K562 (cell line): Measurements from ENCODE around the gene FOXR1. TPM values are rescaled to one million over a fixed set of nuclear protein-coding genes. Genes with fewer than 3 reads are reported as not detected.

Source experiments
- BCOR ChIP-seq: fragments of 450-650 bp; IDR thresholded peaks from 2 replicates; pipeline ENCODE4 v1.6.1; 2016
- IRF2 ChIP-seq: sonication (generic); formaldehyde crosslinking; IDR thresholded peaks from 2 replicates; pipeline ENCODE4 v1.8.1; 2022; ENCODE audit warnings: mild to moderate bottlenecking, missing genetic modification reagents
- KLF13 ChIP-seq: fragments of 450-650 bp; IDR thresholded peaks from 2 replicates; pipeline ENCODE4 v1.6.1; 2016; ENCODE audit warnings: missing genetic modification characterization, low read depth, mild to moderate bottlenecking, missing compliant biosample characterization, moderate library complexity, borderline replicate concordance
- MYBL2 ChIP-seq, 2 experiments: fragments of 450-650 bp in 1 of 2; sonication (generic) in 1 of 2; formaldehyde crosslinking in 1 of 2; IDR thresholded peaks; 2 replicates each; pipeline versions ENCODE4 v1.6.1 to v1.8.1; 2017 to 2022; ENCODE audit warnings: borderline replicate concordance in 1 of 2, inconsistent platforms in 1 of 2, low read depth in 1 of 2, mild to moderate bottlenecking in 1 of 2, missing genetic modification reagents in 1 of 2, moderate library complexity in 1 of 2
- MYNN ChIP-seq, 2 experiments: sonication (generic); formaldehyde crosslinking in 1 of 2; IDR thresholded peaks; 2 replicates each; pipeline versions ENCODE4 v1.5.0 to v1.6.1; 2016 to 2020; ENCODE audit warnings: antibody characterized with exemption in 1 of 2, missing genetic modification reagents in 1 of 2
- NCOA6 ChIP-seq: fragments of 450-650 bp; IDR thresholded peaks from 2 replicates; pipeline ENCODE4 v1.6.1; 2017; ENCODE audit warnings: mild to moderate bottlenecking
- NRF1 ChIP-seq, 2 experiments: fragments of 450-650 bp; IDR thresholded peaks in 1 of 2; conservative IDR thresholded peaks in 1 of 2; 2 replicates each; pipeline ENCODE4 v1.6.1; 2014; ENCODE audit warnings: mild to moderate bottlenecking in 2 of 2
- SMAD1 ChIP-seq: fragments of 150-350 bp; IDR thresholded peaks from 2 replicates; pipeline ENCODE4 v1.6.1; 2014; ENCODE audit warnings: low read length, low read depth; ENCODE audit not compliant: partially characterized antibody
- polyA plus RNA-seq, 8 experiments: library from polyadenylated mRNA; depleted of rRNA in 4 of 8; stranded (reverse) in 5 of 8; unstranded in 3 of 8; fragments of >200 nt; fragmentation: Nextera tagmentation in 2 of 8; fragmentation: Illumina TruSeq in 1 of 8; extraction: Ambion mirVana in 2 of 8; extraction: Trizol in 1 of 8; gene quantifications; 2 replicates each; pipeline versions ENCODE4 v1.2.1 to v1.2.3, GENCODE V29; 2011 to 2014; ENCODE audit warnings: inconsistent platforms in 1 of 8, missing spikeins in 1 of 8
- total RNA-seq, 7 experiments: library from RNA; depleted of rRNA in 6 of 7; stranded (reverse); fragments of >200 nt in 6 of 7; fragmentation: Illumina TruSeq in 2 of 7; extraction: Trizol in 2 of 7; gene quantifications; 2 replicates each; pipeline versions ENCODE4 v1.2.1 to v1.2.3, GENCODE V29; 2011 to 2021; ENCODE audit warnings: low replicate concordance in 1 of 7
- TF ChIP-seq, protein P1 (sequence below): fragments of 200-600 bp; sonication (generic); IDR thresholded peaks from one replicate; pipeline ENCODE4 v1.6.1; 2012; ENCODE audit warnings: mild to moderate bottlenecking, low read depth, low read length, inconsistent platforms
- TF ChIP-seq, protein P2 (sequence below): IDR thresholded peaks from 2 replicates; pipeline ENCODE4 v1.6.1; 2014; ENCODE audit warnings: antibody characterized with exemption
- TF ChIP-seq, protein P3 (sequence below): fragments of 200-800 bp; sonication (Bioruptor generic); IDR thresholded peaks from 2 replicates; pipeline ENCODE4 v1.6.1; 2017; ENCODE audit warnings: missing genetic modification characterization, missing compliant biosample characterization

Gene FOXR1
- total and polyA plus RNA-seq, 9 of the 15 experiments (the other 6 are each of a cell fraction or from before 2014, with no cell fraction given), result not detected

DNA sequence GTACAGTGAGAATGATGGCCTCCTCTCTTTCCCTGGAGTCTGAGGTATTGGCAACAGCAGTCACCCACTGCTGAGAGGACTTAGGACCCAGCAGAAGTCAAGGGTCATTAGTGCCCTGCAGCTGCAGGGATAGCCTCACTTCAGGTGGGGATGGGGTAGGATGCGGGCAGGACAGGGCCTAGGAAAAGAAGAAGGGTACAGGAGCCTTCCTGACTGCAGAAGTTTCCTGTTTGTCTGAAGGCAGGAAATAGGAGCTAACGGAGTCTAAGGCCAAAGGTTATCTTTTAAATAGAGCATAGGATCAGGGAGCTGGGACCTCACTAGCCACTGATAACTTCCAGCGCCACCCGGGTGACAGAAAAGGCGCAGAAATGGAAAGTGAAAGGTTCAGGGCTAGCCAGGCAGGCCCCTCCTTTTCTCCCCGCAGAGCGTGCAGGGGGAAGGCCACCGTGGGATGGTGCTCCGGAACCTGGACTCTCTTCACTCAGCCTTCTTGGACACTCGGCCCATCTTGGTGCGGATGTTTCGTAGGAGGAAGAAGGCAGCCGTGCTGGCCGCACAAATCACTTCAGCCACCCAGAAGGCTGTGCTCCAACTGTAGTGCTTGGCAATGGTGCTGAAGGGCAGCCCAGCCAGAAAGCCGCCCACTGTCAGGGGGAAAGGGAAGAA, 53.0 kb downstream of the FOXR1 start (continued):
- TF ChIP-seq, protein P1, sequence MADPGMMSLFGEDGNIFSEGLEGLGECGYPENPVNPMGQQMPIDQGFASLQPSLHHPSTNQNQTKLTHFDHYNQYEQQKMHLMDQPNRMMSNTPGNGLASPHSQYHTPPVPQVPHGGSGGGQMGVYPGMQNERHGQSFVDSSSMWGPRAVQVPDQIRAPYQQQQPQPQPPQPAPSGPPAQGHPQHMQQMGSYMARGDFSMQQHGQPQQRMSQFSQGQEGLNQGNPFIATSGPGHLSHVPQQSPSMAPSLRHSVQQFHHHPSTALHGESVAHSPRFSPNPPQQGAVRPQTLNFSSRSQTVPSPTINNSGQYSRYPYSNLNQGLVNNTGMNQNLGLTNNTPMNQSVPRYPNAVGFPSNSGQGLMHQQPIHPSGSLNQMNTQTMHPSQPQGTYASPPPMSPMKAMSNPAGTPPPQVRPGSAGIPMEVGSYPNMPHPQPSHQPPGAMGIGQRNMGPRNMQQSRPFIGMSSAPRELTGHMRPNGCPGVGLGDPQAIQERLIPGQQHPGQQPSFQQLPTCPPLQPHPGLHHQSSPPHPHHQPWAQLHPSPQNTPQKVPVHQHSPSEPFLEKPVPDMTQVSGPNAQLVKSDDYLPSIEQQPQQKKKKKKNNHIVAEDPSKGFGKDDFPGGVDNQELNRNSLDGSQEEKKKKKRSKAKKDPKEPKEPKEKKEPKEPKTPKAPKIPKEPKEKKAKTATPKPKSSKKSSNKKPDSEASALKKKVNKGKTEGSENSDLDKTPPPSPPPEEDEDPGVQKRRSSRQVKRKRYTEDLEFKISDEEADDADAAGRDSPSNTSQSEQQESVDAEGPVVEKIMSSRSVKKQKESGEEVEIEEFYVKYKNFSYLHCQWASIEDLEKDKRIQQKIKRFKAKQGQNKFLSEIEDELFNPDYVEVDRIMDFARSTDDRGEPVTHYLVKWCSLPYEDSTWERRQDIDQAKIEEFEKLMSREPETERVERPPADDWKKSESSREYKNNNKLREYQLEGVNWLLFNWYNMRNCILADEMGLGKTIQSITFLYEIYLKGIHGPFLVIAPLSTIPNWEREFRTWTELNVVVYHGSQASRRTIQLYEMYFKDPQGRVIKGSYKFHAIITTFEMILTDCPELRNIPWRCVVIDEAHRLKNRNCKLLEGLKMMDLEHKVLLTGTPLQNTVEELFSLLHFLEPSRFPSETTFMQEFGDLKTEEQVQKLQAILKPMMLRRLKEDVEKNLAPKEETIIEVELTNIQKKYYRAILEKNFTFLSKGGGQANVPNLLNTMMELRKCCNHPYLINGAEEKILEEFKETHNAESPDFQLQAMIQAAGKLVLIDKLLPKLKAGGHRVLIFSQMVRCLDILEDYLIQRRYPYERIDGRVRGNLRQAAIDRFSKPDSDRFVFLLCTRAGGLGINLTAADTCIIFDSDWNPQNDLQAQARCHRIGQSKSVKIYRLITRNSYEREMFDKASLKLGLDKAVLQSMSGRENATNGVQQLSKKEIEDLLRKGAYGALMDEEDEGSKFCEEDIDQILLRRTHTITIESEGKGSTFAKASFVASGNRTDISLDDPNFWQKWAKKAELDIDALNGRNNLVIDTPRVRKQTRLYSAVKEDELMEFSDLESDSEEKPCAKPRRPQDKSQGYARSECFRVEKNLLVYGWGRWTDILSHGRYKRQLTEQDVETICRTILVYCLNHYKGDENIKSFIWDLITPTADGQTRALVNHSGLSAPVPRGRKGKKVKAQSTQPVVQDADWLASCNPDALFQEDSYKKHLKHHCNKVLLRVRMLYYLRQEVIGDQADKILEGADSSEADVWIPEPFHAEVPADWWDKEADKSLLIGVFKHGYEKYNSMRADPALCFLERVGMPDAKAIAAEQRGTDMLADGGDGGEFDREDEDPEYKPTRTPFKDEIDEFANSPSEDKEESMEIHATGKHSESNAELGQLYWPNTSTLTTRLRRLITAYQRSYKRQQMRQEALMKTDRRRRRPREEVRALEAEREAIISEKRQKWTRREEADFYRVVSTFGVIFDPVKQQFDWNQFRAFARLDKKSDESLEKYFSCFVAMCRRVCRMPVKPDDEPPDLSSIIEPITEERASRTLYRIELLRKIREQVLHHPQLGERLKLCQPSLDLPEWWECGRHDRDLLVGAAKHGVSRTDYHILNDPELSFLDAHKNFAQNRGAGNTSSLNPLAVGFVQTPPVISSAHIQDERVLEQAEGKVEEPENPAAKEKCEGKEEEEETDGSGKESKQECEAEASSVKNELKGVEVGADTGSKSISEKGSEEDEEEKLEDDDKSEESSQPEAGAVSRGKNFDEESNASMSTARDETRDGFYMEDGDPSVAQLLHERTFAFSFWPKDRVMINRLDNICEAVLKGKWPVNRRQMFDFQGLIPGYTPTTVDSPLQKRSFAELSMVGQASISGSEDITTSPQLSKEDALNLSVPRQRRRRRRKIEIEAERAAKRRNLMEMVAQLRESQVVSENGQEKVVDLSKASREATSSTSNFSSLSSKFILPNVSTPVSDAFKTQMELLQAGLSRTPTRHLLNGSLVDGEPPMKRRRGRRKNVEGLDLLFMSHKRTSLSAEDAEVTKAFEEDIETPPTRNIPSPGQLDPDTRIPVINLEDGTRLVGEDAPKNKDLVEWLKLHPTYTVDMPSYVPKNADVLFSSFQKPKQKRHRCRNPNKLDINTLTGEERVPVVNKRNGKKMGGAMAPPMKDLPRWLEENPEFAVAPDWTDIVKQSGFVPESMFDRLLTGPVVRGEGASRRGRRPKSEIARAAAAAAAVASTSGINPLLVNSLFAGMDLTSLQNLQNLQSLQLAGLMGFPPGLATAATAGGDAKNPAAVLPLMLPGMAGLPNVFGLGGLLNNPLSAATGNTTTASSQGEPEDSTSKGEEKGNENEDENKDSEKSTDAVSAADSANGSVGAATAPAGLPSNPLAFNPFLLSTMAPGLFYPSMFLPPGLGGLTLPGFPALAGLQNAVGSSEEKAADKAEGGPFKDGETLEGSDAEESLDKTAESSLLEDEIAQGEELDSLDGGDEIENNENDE, result no peak
- 0 out of 2 replicates have a peak, but pooled peaks have one; percentile 11 for TF ChIP-seq MYNN (IDR thresholded peaks at IDR 0.05)
- no peak for TF ChIP-seq MYNN (CRISPR knock-in tag; IDR thresholded peaks at IDR 0.05)
- TF ChIP-seq, protein P2, sequence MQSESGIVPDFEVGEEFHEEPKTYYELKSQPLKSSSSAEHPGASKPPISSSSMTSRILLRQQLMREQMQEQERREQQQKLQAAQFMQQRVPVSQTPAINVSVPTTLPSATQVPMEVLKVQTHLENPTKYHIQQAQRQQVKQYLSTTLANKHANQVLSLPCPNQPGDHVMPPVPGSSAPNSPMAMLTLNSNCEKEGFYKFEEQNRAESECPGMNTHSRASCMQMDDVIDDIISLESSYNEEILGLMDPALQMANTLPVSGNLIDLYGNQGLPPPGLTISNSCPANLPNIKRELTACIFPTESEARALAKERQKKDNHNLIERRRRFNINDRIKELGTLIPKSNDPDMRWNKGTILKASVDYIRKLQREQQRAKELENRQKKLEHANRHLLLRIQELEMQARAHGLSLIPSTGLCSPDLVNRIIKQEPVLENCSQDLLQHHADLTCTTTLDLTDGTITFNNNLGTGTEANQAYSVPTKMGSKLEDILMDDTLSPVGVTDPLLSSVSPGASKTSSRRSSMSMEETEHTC, result no peak
- no peak for TF ChIP-seq SMAD1
- TF ChIP-seq NRF1 (conservative IDR thresholded peaks at IDR 0.05 in 1 of 2, IDR thresholded peaks at IDR 0.05 in 1 of 2), result 0 out of 4 replicates have a peak, but pooled peaks of 1 of the 2 experiments have one; percentile 12
- TF ChIP-seq KLF13 (tag), result no peak
- no peak for TF ChIP-seq IRF2 (CRISPR knock-in tag)
- TF ChIP-seq MYBL2 (IDR thresholded peaks at IDR 0.05; ENCODE audit: low read depth), result no peak
- no peak for TF ChIP-seq MYBL2 (CRISPR knock-in tag; IDR thresholded peaks at IDR 0.05; ENCODE audit: borderline replicate concordance)
- TF ChIP-seq NCOA6, result no peak
- TF ChIP-seq, protein P3, sequence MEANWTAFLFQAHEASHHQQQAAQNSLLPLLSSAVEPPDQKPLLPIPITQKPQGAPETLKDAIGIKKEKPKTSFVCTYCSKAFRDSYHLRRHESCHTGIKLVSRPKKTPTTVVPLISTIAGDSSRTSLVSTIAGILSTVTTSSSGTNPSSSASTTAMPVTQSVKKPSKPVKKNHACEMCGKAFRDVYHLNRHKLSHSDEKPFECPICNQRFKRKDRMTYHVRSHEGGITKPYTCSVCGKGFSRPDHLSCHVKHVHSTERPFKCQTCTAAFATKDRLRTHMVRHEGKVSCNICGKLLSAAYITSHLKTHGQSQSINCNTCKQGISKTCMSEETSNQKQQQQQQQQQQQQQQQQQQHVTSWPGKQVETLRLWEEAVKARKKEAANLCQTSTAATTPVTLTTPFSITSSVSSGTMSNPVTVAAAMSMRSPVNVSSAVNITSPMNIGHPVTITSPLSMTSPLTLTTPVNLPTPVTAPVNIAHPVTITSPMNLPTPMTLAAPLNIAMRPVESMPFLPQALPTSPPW (CRISPR knock-in tag), result peak; percentile 68; the same call in 1 of the 2 replicates
- no peak for TF ChIP-seq BCOR
